ENCODE measurements around the gene GABRE.
"Not testable (repeated sequence)": the region's sequence is repeated elsewhere in the genome, so short reads cannot be mapped to it uniquely, and the experiment has no call there.

The GABRE gene

GRCh38 chrX:151970661-151971060 lies 3.8 kb downstream of the GABRE start:
- FAIRE-seq (no peak), DNase-seq (ENCODE audit: insufficient read length, low spot score) (peak; percentile 39)

- no peak for FAIRE-seq
- DNase-seq (ENCODE audit: insufficient read length, low spot score) = no peak
These were observed 4.4 kb downstream of the GABRE start for GRCh38 chrX:151970027-151970426.

GRCh38 chrX:151966236-151966635 lies 8.2 kb downstream of the GABRE start:
- DNase-seq (ENCODE audit: insufficient read length, low spot score) = no peak
- no peak for FAIRE-seq

GRCh38 chrX:151962034-151962433 lies 12.4 kb downstream of the GABRE start:
- FAIRE-seq (no peak), DNase-seq (ENCODE audit: insufficient read length, low spot score) (no peak)

DNA sequence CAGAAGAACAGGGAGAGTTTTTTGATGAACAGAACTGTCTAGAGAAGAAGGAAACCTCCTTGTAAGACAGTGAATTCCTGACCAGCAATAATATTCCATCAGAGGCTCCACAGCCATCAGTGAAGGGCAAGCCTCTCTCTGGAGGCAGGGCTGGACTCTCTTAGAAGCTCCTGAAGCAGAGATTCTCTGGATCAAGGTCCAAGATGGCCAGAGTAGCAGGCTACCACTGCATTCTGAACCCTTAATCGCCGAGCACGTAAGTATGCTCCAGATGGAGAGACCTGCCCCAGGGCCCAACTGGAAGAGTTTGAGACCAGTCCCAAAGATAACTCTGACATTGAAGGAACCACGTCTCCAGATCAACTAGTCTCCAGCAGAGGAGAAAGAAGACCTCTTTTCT lies 16.4 kb downstream of the GABRE start:
- FAIRE-seq (no peak), DNase-seq (ENCODE audit: insufficient read length, low spot score) (no peak)

DNA sequence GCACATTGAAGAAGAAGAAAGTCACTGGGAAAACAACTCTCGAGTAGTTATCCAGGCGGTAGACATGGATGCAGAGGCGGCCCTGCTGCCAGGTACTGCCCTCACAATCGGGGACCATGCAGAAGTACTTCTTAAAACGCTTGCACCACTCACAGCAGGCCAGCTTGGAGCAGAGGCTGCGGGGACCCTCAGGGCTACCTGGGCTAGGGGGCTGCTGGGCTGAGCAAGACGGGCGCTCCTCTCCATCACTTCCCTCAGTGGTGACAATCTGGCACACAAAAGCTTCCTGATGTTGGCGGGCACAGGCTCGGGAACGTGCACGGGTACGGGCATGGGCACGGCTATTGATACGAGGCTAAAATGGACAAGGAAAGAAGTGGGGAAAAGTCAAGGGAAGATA lies 19.7 kb downstream of the GABRE start:
- no peak for DNase-seq (ENCODE audit: insufficient read length, low spot score)
- no peak for FAIRE-seq

DNA sequence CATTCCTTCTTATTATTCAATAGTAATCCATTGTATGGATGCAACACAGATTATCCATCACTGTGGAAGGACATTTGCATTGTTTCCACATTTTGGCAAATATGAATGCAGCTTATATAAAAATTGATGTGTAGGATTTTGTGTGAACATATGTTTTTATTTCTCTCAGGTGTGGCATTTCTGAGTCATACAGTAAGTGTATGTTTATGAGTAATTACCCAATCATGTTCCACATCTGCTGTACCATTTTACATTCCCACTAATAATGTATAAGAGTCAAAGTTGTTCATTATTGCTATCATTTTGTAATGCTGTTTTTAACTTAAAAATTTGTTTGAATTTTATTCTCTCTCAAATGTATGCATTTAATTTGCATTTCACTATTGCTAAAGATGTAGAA lies 36.3 kb downstream of the GABRE start:
- FAIRE-seq (no peak), DNase-seq (ENCODE audit: insufficient read length, low spot score) (no peak)

DNA sequence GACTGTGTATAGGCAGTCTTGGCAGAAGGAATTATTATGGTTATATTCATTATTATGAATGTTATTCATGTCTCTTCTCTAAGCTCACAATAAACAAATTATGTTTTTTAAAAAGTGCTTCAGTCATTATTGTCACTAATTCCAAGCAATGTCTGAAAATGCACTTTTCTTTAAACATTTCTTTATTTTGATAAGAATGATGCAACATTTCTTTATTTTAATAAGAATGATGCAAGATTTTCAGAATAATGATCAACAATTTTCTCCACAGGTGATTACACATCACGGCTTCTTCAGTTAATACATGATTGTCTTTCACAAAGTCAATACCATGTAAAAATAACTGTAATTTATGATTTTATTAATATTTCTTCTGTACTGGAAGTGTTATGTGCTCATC lies 39.1 kb downstream of the GABRE start:
- FAIRE-seq (no peak), DNase-seq (ENCODE audit: insufficient read length, low spot score) (no peak)

DNA sequence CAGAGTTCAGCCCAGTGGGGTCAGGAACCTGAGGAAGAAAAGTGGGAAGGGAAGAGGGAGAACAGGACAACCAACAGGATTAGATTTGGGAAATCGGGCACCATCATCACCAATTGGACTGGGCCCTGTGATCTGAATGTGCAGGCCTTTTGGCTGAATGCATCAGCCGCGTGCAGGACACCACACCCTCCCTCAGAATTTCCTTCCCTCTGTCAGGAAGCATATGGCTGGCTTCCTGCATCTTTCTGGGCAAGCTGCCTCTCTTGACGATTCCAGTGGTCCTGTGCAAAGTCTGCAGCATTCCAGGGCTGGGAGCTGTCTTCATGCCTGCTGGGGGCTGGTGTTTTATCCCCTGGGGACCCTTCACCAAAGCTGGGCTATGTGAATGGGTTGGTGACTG lies 45.4 kb downstream of the GABRE start:
- no peak for DNase-seq (ENCODE audit: insufficient read length, low spot score)
- FAIRE-seq = no peak

GRCh38 chrX:151923648-151924047 lies 50.8 kb downstream of the GABRE start:
- DNase-seq (ENCODE audit: insufficient read length, low spot score) = no peak
- FAIRE-seq = no peak

- FAIRE-seq (no peak), DNase-seq (ENCODE audit: insufficient read length, low spot score) (no peak)
These were observed 51.8 kb downstream of the GABRE start for GRCh38 chrX:151922692-151923091.

GRCh38 chrX:151921866-151922265 lies 52.6 kb downstream of the GABRE start:
- no peak for DNase-seq (ENCODE audit: insufficient read length, low spot score)
- FAIRE-seq = no peak

DNA sequence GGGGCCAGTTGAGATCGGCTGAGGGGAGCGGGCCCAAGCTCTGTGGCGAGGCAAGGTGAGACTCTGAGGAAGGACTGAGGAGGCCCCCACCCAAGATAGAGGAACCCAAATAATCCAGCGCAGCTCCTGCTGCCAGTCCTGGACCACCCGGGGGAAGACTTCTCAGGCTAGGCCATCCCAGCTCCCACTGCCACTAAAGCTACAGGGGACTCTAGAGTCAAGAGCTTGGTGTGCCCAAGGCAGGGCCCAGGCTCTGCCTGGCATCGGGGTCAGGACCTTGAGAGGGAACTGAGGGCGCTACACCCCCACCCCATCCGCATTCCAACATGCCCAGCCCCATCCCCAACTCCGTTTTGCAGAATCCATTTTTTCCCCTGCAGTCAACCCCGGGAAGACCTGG lies 53.2 kb downstream of the GABRE start:
- FAIRE-seq = no peak

DNA sequence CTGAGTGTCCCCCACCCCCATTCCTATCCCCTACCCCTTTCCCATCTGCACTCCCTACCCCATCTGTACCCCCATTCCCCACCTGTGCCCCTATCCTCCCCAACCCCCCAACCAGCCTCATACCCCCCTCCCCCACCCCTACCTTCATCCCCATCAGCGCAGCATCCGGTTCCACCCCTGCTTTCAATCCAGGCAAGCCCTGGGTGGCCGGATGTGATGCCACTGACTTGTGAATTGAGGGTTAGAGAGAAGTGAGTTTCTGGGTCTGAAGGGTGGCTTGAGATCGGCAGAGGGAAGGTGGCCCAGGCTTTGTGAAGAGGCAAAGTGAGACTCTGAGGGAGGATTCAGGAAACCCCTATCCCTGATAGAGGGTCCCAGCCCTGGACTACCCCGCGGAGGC lies 53.9 kb downstream of the GABRE start:
- no peak for DNase-seq (ENCODE audit: insufficient read length, low spot score)
- no peak for FAIRE-seq

More for the DNA sequence above, 53.2 kb downstream of the GABRE start:
- DNase-seq (ENCODE audit: insufficient read length, low spot score) = no peak

DNA sequence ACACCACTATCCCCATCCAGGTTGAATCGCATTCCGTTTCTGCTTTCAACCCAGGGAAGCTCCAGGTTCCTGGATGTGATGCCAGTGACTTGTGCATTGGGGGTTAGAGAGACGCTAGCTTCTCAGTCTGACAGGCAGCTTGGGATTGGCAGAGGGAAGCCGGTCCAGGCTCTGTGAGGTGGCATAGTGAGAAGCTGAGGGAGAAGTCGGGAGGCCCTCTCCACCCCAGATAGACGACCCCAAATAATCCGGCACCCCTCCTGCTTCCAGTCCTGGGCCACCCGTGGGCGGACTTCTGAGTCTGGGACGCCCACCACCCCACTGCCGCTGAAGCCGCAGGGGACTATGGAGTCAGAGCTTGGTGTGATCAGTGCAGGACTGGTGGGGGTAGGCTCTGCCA lies 54.4 kb downstream of the GABRE start:
- no peak for DNase-seq (ENCODE audit: insufficient read length, low spot score)

DNA sequence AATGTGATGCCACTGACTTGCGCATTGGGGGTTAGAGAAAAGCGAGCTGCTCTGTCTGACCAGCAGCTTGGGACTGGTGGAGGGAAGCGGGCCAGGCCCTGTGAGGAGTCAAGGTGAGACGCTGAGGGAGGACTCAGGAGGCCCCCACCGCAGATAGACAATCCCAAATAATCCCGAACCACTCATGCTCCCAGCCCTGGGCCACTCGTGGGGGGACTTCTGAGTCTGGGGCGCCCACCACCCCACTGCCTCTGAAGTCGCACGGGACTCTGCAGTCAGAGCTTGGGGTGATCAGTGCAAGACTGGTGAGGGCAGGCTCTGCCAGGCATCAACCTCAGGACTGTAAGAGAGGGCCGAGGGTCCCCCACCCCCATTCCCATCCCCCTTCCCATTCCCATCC lies 54.9 kb downstream of the GABRE start:
- FAIRE-seq (no peak), DNase-seq (ENCODE audit: insufficient read length, low spot score) (no peak)

More for the DNA sequence above, 54.4 kb downstream of the GABRE start:
- no peak for FAIRE-seq

GRCh38 chrX:151918736-151919135 lies 55.7 kb downstream of the GABRE start:
- FAIRE-seq; DNase-seq (ENCODE audit: insufficient read length, low spot score): not testable (repeated sequence)

- DNase-seq (ENCODE audit: insufficient read length, low spot score) (no peak), FAIRE-seq (no peak)
These were observed 61.7 kb downstream of the GABRE start, which contains the start of gene MAGEA4 for GRCh38 chrX:151912780-151913179. MAGEA4 (plus strand) TSS chrX:151912889; CDS start chrX:151923665, 10,776 bp downstream.

DNA sequence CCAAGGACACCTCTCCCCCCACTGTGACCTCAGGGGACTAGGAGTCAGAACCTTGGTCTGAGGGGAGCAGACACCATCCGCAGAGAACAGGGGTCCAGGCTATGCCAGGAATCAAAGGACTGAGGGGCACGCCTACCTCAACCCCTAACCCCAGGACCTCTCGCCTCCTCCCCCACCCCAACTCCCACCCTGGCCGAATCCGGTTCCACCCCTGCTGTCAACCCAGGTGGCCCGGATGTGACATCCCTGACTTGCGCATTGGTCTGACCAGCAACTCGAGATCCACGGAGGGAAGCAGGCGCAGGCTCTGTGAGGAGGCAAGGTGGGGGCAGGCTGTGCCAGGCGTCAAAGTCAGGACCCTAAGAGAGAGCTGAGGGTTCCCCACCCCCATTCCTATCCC lies 62.3 kb downstream of the GABRE start:
- FAIRE-seq (no peak), DNase-seq (ENCODE audit: insufficient read length, low spot score) (no peak)

GRCh38 chrX:151904989-151905388 lies 69.5 kb downstream of the GABRE start:
- FAIRE-seq (no peak), DNase-seq (ENCODE audit: insufficient read length, low spot score) (no peak)
